NOMO-1 treated with dmso at 0.1 percent for 144 hours (cell line): ENCODE data around the gene RIIAD1.

ENCODE experiments used
- DNase-seq: peaks from one replicate; lab custom pipeline; 2025; ENCODE audit not compliant: unreplicated experiment; lab: John Stamatoyannopoulos, UW

The RIIAD1 gene

GRCh38 chr1:151710187-151710840, 11.0 kb upstream of the RIIAD1 start:
- DNase-seq = no peak

GRCh38 chr1:151711044-151711800, 10.1 kb upstream of the RIIAD1 start:
- no peak for DNase-seq

GRCh38 chr1:151711951-151712350, 9.4 kb upstream of the RIIAD1 start:
- no peak for DNase-seq

- DNase-seq = no peak
Observed at GRCh38 chr1:151713044-151713443, 8.3 kb upstream of the RIIAD1 start.

- DNase-seq = no peak
Observed at GRCh38 chr1:151713874-151714273, 7.4 kb upstream of the RIIAD1 start.

- no peak for DNase-seq
Observed at GRCh38 chr1:151714820-151715725, 6.2 kb upstream of the RIIAD1 start.

GRCh38 chr1:151715726-151716404, 5.5 kb upstream of the RIIAD1 start:
- no peak for DNase-seq

- DNase-seq = no peak
Observed at GRCh38 chr1:151716405-151716762, 4.9 kb upstream of the RIIAD1 start.

- no peak for DNase-seq
Observed at GRCh38 chr1:151716771-151717631, 4.3 kb upstream of the RIIAD1 start, which contains the start of gene CELF3. Gene CELF3 (minus strand): TSS chr1:151716803. CDS start chr1:151716020, 783 bp downstream.

- no peak for DNase-seq
Observed at GRCh38 chr1:151718011-151718431, 3.3 kb upstream of the RIIAD1 start.

GRCh38 chr1:151718666-151719065, 2.7 kb upstream of the RIIAD1 start:
- no peak for DNase-seq

GRCh38 chr1:151720125-151720524, 1.2 kb upstream of the RIIAD1 start:
- no peak for DNase-seq

- DNase-seq = no peak
Observed at GRCh38 chr1:151720554-151720953, 768 bp upstream of the RIIAD1 start.

- no peak for DNase-seq
Observed at GRCh38 chr1:151721788-151722510, 627 bp downstream of the RIIAD1 start.

- DNase-seq = no peak
Observed at GRCh38 chr1:151723726-151724370, 2.5 kb downstream of the RIIAD1 start.

- DNase-seq = no peak
Observed at GRCh38 chr1:151728151-151729054, 7.1 kb downstream of the RIIAD1 start.

GRCh38 chr1:151729157-151729965, 8.0 kb downstream of the RIIAD1 start:
- no peak for DNase-seq
